GM12891 (cell line): ENCODE measurements around the gene C4orf51.
A peak's percentile ranks its signal among the peaks of the same experiment; 100 is the strongest.

Experiments used
- DNase-seq: peaks from one replicate; pipeline ENCODE4 v3.0.0; 2011; ENCODE audit warnings: low spot score; ENCODE audit not compliant: insufficient read length
- FAIRE-seq: peaks from 2 replicates; lab custom pipeline; 2011; peaks lifted over from hg19 to GRCh38; lab: Jason Lieb, UNC
- PAX5 ChIP-seq: IDR thresholded peaks from 2 replicates; pipeline ENCODE4 v1.6.1; 2011; ENCODE audit warnings: low read length, moderate library complexity, mild to moderate bottlenecking; ENCODE audit not compliant: insufficient read depth, severe bottlenecking
- POLR2A ChIP-seq: IDR thresholded peaks from 2 replicates; pipeline ENCODE4 v1.6.1; 2011; ENCODE audit warnings: low read depth, low read length, control low read depth
- POLR2AphosphoS5 ChIP-seq: IDR thresholded peaks from 2 replicates; pipeline ENCODE4 v1.6.1; 2011; ENCODE audit warnings: low read depth, low read length, control low read depth
- POU2F2 ChIP-seq: IDR thresholded peaks from 2 replicates; pipeline ENCODE4 v1.6.1; 2011; ENCODE audit warnings: low read depth, mild to moderate bottlenecking, control low read depth, low read length, moderate library complexity
- SPI1 ChIP-seq: IDR thresholded peaks from 2 replicates; pipeline ENCODE4 v1.6.1; 2011; ENCODE audit warnings: low read depth, low read length, control low read depth
- TAF1 ChIP-seq: IDR thresholded peaks from 2 replicates; pipeline ENCODE4 v1.6.1; 2011; ENCODE audit warnings: low read depth, low read length, control low read depth

Gene C4orf51

GRCh38 chr4:145770124-145770523 lies 90.2 kb downstream of the C4orf51 start:
- no peak for FAIRE-seq
- DNase-seq = no peak
- no peak for TF ChIP-seq PAX5
- no peak for TF ChIP-seq SPI1
- TF ChIP-seq POLR2A = no peak
- TF ChIP-seq POLR2AphosphoS5 = no peak
- no peak for TF ChIP-seq POU2F2
- no peak for TF ChIP-seq TAF1

DNA sequence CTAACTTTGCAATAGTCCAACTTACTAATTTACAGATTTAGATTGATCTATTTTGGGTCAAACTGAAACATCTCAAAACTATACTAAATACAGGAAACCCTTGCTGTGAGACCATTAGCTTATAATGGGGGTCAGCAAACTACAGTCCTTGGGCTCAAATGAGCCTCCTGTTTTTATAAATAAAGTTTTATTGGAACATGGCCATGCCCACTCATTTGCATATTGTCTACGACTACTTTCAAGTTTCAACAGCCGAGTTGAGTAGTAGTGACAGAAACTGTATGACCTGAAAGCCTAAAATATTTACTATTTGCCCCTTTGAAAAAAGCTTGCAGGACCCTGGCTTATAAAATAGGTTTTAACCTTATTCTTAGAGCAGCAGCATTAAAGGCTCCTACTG lies 92.4 kb downstream of the C4orf51 start:
- TF ChIP-seq POU2F2 (peak; percentile 53; the same call in 1 of the 2 replicates), TAF1 (no peak)
- DNase-seq (no peak), FAIRE-seq (no peak)

DNA sequence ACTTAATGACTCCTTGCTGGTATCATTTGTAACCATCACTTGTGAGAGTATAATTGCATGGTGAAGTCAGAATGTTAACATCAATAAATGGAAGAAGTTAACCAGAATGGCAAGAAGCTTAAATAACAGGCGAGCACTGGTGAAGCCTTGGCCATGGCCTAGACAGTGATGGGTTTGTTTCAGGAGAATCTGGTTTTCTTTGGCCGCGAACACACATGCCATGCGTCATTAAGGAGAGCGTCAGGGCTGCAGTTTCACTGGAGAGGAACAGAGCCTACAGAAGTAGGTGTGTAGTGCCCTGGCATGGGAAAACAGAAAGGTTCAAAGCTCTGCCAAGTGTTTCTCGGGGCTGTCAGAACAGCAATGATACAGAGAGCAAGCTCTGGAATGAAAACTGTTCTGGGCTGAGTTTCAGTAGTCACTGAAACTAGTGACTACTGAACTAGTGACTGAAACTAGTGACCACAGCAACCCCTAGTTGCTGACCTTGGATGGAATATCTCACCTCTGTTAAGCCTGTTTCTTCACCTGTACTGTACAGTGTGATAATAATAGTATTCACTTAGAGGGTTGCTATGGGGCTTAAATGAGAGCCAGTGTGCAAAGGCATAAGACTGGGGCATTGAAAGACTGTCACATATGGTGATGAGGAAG lies 93.8 kb downstream of the C4orf51 start:
- DNase-seq (no peak), FAIRE-seq (peak; percentile 47)
- TF ChIP-seq POLR2AphosphoS5 (no peak), POLR2A (no peak), PAX5 (no peak), TAF1 (no peak), SPI1 (no peak), POU2F2 (no peak)

DNA sequence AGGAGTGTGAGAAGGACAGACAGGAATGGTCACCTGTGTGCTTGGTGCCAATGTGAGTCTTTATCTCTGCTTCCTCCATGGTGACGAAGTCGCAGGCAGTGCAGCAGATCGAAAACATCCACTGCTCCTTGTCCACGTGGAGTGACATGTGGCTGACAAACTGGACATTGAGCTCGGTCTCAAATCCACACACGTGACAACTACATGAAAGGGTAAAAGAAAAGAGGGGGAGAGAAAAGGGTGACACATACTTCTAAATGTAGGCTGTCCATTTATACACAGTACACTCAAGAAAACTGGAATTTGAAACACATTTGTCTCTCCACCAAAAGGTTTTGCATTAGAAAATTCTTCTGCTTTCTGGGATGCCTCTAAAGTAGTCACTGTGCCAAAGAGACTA lies 94.5 kb downstream of the C4orf51 start:
- FAIRE-seq (peak; percentile 28), DNase-seq (no peak)
- no peak for TF ChIP-seq SPI1
- no peak for TF ChIP-seq TAF1
- TF ChIP-seq POU2F2 = no peak
- no peak for TF ChIP-seq POLR2AphosphoS5

DNA sequence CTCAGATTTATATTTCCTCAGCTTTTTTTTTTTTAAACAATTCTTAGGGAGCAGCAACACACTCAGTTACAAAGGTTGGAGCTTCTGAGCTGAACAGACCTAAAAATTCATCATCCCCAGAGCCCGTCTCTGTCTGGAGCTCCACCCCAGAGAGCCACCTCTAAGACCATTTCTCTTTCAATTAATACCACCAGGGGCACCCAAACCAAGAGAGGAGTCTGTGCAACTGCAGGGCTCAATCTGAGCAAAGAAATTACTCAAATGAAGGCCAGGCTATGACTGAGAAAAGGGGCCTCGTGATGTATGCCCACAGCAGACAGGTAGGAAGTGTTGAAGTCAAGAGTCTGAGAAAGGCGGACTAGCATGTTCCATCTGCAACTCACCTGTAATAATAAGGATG lies 95.5 kb downstream of the C4orf51 start:
- FAIRE-seq (no peak), DNase-seq (no peak)
- no peak for TF ChIP-seq POLR2AphosphoS5
- TF ChIP-seq SPI1 = no peak
- no peak for TF ChIP-seq POLR2A
- TF ChIP-seq PAX5 = no peak
- no peak for TF ChIP-seq TAF1
- TF ChIP-seq POU2F2 = no peak

DNA sequence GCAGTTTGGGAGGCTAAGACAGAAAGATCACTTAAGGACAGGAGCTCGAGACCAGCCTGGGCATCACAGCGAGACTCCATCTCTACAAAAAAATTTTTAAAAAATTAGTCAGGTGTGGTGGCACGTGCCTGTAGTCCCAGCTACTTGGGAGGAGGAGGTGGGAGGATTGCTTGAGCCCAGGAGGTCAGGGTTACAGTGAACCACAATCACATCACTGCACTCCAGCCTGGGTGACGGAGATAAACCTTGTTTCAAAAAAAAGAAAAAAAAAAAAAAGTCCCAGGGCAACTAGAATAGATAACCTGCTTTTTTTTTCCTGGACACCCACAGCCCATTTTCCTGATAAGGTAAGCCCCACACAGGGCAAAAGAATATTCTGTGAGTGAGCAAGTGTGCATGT lies 96.3 kb downstream of the C4orf51 start:
- no peak for DNase-seq
- TF ChIP-seq SPI1 (no peak), POLR2AphosphoS5 (no peak), TAF1 (no peak), POLR2A (no peak), POU2F2 (no peak), PAX5 (no peak)
- no peak for FAIRE-seq

DNA sequence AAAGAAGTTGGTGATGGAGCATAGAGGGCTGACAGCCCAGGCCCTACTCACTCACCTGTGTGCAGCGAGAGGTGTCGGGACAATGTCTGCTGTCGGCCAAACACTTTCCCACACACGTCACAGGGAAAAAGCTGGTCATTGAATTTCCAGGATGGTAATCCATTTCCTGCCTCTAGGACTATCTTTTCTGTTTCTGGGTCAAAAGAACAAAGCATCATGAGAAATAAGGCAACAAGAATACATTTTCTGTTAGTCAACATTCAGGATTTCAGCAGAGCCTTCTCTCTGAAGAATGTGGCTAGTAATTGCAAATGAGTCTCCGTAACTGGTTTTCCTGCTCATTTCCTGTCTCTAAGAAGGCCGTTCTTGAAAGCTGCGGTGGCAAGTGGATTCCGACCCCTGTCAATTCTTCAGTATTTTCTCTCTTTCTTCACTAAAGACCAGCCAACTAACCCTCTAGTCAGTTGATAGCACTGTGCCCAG lies 99.4 kb downstream of the C4orf51 start:
- no peak for TF ChIP-seq SPI1
- no peak for TF ChIP-seq POLR2AphosphoS5
- TF ChIP-seq TAF1 = no peak
- no peak for TF ChIP-seq POLR2A
- TF ChIP-seq POU2F2 = no peak
- TF ChIP-seq PAX5 = no peak
- no peak for FAIRE-seq
- DNase-seq = no peak

DNA sequence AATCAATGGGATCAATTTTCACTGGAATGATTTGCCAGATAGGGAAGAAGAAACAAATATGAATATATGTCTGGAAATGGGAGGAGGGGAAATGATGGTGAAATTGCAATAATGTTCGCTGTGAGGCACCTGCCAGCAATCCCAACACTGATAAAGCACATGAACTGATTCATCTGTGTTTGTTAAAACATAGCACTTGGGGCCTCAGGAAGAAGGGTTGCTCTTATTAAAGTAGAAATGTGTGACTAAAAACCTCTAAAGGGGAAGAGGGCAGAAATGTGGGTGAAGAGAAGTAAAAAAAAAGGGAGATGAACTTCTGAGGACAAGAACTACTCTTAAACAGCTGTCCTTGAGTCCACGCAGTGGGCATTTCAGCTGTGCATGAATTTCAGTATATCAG lies 101.4 kb downstream of the C4orf51 start:
- TF ChIP-seq SPI1 = no peak
- TF ChIP-seq POU2F2 = no peak
- TF ChIP-seq POLR2AphosphoS5 = no peak
- no peak for TF ChIP-seq TAF1
- no peak for DNase-seq
- FAIRE-seq = no peak
